HG02763 (cell line): ENCODE measurements around the gene ERGIC2.

ENCODE experiments used
- ATAC-seq: cut with Tn5 transposase; IDR thresholded peaks from one replicate; pipeline ENCODE4 v1.9.1; 2021; ENCODE audit warnings: mild to moderate bottlenecking, moderate library complexity; ENCODE audit not compliant: unreplicated experiment

The ERGIC2 gene

DNA sequence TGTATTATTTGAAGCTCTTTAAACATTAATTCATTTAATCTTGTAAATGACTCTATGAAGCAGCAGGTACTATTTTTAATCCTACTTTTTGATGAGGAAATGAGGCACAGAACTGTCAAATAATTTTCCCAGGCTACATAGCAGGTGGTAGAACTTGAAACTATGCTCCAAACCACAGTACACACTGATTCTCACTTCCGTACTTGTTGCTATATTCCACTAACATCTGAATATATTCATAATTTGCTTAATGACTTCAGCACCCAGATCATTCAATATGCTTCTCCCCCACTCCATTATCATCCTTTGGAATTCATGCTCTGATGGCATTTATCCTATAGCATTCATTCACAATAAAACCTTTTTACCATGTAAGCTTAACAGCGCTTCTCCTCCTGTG lies 4.9 kb downstream of the ERGIC2 start:
- no peak for ATAC-seq

DNA sequence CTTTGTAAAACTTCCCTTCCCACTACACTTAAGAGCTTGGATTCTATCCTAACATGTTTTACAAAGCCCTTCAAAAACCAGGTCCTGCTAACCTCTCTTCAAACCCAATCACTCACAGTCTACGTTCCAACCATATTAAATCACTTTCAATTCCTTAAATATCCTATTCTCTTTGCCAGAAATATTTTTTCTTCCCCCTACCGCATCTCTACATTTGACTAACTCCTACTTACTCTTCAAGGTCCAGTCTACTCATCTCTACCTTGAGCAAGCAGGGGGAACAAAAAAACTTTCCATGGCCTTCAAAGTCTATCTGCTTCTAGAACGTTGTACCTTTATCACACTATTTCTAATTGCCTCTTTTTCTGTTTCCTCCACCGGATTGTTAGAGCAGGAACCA lies 6.1 kb downstream of the ERGIC2 start:
- ATAC-seq = no peak

- no peak for ATAC-seq
Observed at GRCh38 chr12:29374012-29374411, 7.0 kb downstream of the ERGIC2 start.

DNA sequence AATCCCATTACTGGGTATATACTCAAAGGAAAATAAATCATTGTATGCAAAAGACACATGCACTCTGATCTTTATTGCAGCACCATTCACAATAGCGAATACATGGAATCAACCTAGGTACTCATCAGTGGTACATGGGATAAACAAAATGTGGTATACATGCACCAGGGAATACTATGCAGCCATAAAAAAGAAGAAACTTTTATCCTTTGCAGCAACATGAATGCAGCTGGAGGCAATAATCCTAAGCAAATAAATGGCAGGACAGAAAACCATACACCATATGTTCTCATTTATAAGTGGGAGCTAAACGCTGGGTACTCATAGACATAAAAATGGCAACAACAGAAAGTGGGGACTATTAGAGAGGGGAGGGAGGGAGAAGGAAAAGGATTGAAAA lies 15.9 kb downstream of the ERGIC2 start:
- no peak for ATAC-seq

DNA sequence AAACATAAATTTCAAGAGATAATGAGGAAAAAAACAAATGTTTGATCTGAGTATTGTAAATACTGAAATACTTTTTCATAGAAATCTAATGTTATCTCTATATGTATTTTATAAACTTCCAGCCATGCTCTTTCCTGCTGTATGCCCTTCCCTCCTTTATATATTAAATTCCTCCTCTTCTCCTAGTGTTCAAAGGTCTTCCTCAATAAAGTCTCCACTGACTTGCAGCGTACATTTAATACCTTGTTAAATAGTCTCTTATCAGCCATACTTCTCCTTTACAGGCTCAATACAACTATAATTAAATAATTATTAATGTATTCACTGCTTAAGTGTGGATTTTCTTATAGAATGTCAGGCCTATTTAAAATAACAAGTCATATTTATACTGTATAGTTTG lies 26.0 kb downstream of the ERGIC2 start:
- ATAC-seq = no peak

GRCh38 chr12:29350080-29350479 lies 30.9 kb downstream of the ERGIC2 start:
- no peak for ATAC-seq

DNA sequence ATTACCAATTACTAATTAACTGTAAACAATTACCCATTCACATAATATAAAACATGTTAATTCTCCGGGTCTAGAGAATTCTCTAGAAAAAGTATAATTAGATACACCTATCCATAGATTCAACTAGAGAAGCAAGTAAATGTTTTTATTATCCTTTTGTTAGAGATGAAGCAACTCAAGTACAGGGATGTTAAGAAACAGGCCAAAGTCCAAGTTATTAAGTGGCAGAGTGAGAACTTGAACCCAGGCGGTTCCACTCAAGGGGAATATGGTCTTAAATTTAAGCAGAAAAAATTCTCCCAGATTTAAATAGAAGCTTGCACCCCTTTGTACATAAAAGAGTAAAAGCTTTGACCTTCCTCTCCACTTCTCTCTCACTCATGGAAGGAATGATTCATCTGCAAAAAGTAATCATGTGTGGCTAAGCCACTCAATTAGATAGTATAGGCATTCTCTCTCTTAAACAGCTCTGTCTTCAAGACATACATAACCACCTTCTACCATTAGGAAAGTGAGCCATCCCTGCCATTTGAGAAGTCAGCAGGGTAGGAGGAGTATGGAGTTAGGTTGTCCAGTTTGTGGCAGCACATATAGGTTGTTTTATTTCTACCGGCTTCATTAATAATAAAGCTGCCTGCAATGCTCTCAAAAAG lies 34.1 kb downstream of the ERGIC2 start:
- ATAC-seq = no peak

DNA sequence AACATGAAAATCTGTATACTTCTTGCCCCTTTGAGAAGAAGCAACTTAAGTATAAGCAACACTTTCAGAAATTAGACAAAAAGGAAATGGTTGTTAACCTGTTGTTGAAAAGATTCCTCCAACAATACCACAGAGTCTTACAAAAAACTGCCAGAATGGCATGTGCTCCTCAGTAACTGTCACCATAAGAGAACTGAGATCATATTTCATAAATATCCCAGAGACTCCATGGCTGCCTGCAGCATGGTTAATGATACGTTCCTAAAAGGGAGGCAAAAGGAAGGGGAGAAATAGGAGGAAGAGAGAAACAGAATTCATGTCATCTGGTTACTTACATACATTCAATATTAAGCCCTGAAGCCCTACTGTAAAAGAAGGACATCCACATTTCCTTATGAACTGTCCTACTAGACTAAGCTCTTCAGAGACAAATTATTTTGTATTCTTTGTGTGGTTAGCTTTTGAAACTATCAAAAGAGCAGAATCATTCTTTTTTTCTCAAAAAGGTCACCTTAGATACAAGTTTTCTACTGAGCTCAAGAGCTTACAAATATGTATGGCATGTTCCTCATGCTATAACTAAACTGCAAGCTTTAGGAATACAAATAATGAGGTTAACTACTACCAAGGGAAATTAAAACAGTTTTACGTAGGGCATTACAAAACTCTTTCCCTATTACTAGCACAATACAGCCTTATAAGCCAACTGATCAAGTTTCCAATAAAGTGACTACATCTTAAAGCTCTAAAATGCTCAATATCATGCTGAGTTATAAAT lies 37.8 kb downstream of the ERGIC2 start:
- ATAC-seq = no peak

DNA sequence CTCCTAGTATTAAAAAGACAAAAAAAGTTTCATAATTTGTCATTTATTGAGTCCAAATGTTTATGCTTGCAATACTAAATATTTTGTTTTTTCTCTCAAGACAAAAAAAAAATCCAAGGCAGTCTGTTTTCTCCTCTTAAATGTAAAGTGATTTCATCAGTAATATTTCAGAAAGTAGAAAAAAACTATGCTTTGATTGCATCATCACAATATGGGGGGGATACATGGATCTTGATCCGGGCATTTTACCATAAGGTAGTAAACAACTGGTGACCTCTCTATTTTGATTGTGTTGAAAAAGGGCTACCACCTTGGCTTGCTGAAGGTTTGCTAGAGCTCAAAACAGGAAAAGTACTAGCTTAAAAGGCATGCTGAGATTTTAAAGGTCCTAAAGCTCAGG lies 43.6 kb downstream of the ERGIC2 start:
- ATAC-seq = no peak

- no peak for ATAC-seq
Observed at GRCh38 chr12:29334937-29335336, 46.0 kb downstream of the ERGIC2 start.

DNA sequence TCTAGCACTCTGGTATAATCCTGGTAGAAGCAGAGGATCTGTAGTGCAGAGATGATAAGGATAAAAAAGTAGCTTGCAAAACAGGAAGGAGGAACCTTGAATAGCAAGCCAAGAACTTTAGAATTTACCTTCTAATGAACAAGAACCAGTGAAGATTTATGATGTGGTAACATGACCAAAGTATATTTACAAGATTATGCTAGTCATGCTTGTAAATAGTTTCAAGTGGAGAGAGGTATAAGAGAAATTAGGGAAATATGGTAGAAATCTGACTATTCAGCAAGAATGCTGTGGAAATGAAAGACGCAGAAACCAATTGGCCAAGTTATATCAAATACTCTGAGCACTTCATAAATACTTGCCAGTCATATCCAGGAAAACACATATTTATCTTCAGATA lies 47.8 kb downstream of the ERGIC2 start:
- no peak for ATAC-seq

GRCh38 chr12:29329411-29329810 lies 51.6 kb downstream of the ERGIC2 start:
- no peak for ATAC-seq

GRCh38 chr12:29322157-29322556 lies 58.8 kb downstream of the ERGIC2 start:
- ATAC-seq = no peak

DNA sequence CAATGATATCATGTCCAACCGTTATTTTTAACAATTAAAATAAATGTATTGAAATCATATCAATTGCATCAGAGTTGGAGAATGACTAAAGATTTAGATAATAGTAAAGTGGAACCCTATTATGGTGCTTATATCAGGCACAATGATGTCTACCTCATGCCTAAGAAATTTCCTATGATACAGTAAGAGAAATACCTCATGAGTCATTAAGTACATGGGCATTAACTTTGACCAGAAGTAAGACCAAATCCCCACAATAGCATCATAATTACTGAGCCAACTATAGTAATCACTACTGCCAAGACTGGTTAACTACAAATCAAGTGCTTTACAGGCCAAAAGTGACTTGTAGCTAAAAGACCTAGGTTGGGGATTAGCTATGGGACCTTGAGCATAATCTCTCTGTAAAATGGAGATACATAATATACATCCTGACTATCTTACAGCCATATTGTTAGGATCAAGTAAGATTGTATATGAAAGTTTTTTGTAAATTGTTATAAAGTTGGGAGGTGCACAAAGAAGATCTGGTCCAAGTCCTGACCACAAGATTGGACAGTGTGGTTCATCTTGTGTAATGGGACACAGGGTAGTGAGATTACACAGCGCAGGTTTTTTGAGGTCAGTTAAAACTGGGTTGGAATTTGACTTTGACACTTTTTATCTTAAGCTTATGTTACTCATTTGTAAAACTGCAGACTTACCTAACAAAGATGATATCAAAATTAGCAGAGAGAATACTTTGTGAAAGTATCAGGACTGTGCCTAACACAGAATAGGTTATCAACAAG lies 60.5 kb downstream of the ERGIC2 start:
- no peak for ATAC-seq

GRCh38 chr12:29317556-29318363 lies 63.2 kb downstream of the ERGIC2 start:
- peak; percentile 99 for ATAC-seq

DNA sequence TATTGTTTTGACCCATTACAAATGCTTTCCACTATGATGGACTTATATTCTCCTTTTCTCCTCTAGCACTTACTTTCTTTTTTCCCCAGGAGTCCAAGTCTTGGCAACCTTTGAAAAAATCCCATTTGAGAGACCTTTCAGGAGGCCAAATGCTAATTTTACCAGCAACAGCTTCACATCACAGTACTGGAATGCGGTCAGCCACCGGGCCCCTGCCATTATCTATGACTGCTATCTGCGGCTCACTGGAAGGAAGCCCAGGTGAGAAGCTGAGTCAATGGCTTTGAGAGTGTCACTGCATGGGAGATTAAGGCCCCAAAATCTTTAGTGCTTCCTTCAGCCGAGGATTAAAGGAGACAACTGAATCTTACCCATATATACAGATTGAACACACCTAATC lies 64.2 kb downstream of the ERGIC2 start:
- no peak for ATAC-seq

DNA sequence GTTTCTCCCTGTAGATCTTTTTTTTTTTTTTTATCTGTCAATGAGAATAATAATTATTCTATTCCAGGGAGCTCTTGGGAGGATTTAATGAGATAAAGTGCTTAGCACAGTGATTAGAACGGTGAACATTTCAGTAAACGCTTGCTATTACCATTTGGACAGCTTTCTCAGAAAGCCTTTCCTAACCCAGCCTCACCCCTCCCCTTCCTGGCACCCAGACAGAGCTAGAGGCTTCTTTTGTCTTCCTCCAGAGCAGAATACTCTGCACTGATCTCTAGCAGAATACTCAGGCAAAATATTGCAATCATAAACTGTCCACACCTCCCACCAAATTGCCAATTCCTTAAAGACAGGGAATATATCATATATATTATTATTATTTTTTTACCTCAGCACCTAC lies 66.6 kb downstream of the ERGIC2 start:
- no peak for ATAC-seq

- no peak for ATAC-seq
Observed at GRCh38 chr12:29310899-29311298, 70.1 kb downstream of the ERGIC2 start.

- no peak for ATAC-seq
Observed at GRCh38 chr12:29309320-29309902, 71.6 kb downstream of the ERGIC2 start.

- ATAC-seq = no peak
Observed at GRCh38 chr12:29306682-29307081, 74.3 kb downstream of the ERGIC2 start.

DNA sequence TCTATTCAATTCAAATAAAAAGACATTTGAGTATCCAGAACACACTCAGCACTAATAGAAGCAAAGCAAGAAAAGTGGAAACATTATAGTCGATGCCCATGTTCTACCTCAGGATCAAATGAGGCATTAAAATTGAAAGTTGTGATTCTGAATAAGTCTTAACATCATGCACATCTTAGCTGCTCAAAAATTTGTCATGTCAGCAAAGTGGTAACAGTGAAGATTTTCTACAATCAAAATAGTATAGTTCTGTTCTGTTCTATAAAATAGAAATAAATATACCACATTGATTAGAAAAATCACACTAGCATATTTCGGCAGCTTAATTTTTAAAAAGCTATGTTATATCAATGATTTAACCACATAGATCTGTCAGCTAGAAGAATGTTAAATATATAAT lies 74.7 kb downstream of the ERGIC2 start:
- no peak for ATAC-seq
